Natural killer cell (primary cell): ENCODE results near the gene ULK1. TPM values are rescaled to one million over a fixed set of nuclear protein-coding genes. Genes with fewer than 3 reads are reported as not detected.
"Not testable (repeated sequence)": the region's sequence is repeated elsewhere in the genome, so short reads cannot be mapped to it uniquely, and the experiment has no call there.

Source experiments
- ATAC-seq, 3 donors: fragments of 150-1000 bp in 2 of 3; fragments of 200-7000 bp in 1 of 3; cut with Tn5 transposase; 1 replicate in 1 of 3; 2 replicates in 2 of 3; pipeline ENCODE4 v1.10.0; 2021; ENCODE audit warnings: mild to moderate bottlenecking in 2 of 3, moderate library complexity in 2 of 3
- DNase-seq, 2 donors: peaks; one replicate each; pipeline versions ENCODE4 v3.0.0 to v3.0.0-alpha.2; 2013 to 2021; ENCODE audit warnings: mixed read lengths in 1 of 2
- H3K27ac ChIP-seq: one replicate; pipeline ENCODE4 v1.5.1; 2013; ENCODE audit warnings: mild to moderate bottlenecking, low read length
- H3K27me3 ChIP-seq: one replicate; pipeline ENCODE4 v1.6.1; 2013; ENCODE audit warnings: low read length; ENCODE audit not compliant: control insufficient read depth, insufficient read depth
- H3K36me3 ChIP-seq: one replicate; pipeline ENCODE4 v1.6.1; 2013; ENCODE audit warnings: low read length; ENCODE audit not compliant: control insufficient read depth, insufficient read depth
- H3K4me1 ChIP-seq: one replicate; pipeline ENCODE4 v1.6.1; 2013; ENCODE audit warnings: low read length; ENCODE audit not compliant: control insufficient read depth, insufficient read depth
- H3K4me3 ChIP-seq: one replicate; pipeline ENCODE4 v1.5.1; 2013; ENCODE audit warnings: low read length
- H3K9me3 ChIP-seq: one replicate; pipeline ENCODE4 v1.6.1; 2013; ENCODE audit warnings: low read length; ENCODE audit not compliant: control insufficient read depth, insufficient read depth
- H3K27ac Mint-ChIP-seq, 2 donors: one replicate each; pipeline ENCODE4 v1.8.0; 2022; ENCODE audit warnings: mild to moderate bottlenecking in 2 of 2, mixed read lengths in 2 of 2, moderate library complexity in 1 of 2
- H3K27me3 Mint-ChIP-seq, 2 donors: one replicate each; pipeline ENCODE4 v1.8.0; 2022; ENCODE audit warnings: low read depth in 2 of 2, mixed read lengths in 2 of 2
- H3K36me3 Mint-ChIP-seq: one replicate; pipeline ENCODE4 v1.8.0; 2022; ENCODE audit warnings: mixed read lengths
- H3K4me1 Mint-ChIP-seq, 2 donors: one replicate each; pipeline ENCODE4 v1.8.0; 2022; ENCODE audit warnings: mixed read lengths in 2 of 2
- H3K4me3 Mint-ChIP-seq: one replicate; pipeline ENCODE4 v1.8.0; 2022; ENCODE audit warnings: mild to moderate bottlenecking, moderate library complexity, mixed read lengths
- H3K9me3 Mint-ChIP-seq, 2 donors: one replicate each; pipeline ENCODE4 v1.8.0; 2022; ENCODE audit warnings: mixed read lengths in 2 of 2
- CTCF ChIP-seq: fragments of 200-600 bp; IDR thresholded peaks from one replicate; pipeline ENCODE4 v1.8.0; 2022; ENCODE audit warnings: antibody characterized with exemption
- WGBS: methylation state at CpG from one replicate; pipeline ENCODE4 v1.1.7; 2013; ENCODE audit warnings: missing lambda C conversion rate; ENCODE audit not compliant: insufficient coverage; 5-methylcytosine and 5-hydroxymethylcytosine counted together
- intact Hi-C: fragments of 100-400 bp; cut with micrococcal nuclease; formaldehyde crosslinking; loops from one replicate; pipeline ENCODE4 v1.14.2; 2022
- total RNA-seq, 4 donors: library from RNA; stranded (reverse); fragments of 120-200 nt in 1 of 4; gene quantifications; one replicate each; pipeline versions ENCODE4 v1.2.3 to v1.2.4, GENCODE V29; 2013 to 2022

Gene ULK1
- total RNA-seq, 3 donors from 2014 or later (not counting 1 experiment from before 2014, with no cell fraction given) = 99.1 to 142 (median 123) TPM

DNA sequence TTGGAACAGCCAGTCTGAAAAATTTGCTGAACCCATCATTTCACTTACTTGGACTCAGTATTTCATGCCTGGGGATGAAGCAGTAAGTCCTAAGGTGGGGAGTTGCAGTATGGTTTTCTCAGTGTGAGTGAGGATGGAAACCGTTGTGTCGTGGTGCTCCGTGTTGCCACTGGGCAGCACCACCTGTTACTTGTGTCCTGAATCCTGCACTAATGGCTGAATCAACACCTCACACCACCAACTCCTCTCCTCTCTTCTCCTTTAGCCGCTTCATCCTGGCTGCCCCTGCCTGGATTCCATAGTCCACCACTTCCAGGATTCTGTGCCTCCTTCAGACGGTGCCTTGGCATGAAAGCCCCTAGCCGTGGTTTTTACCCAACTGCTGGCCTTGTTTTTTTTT, 52.3 kb downstream of the ULK1 start:
- H3K4me1 ChIP-seq = peaks cover 35% of the 10 kb centered on the region
- peaks cover 13% of the 10 kb centered on the region for H3K36me3 ChIP-seq
- H3K27me3 ChIP-seq = no peaks in the 10 kb centered on the region
- no peak overlapping the region for H3K4me3 ChIP-seq
- no peak overlapping the region for H3K27ac ChIP-seq
- TF ChIP-seq CTCF = no peak
- no peaks in the 10 kb centered on the region for H3K27me3 Mint-ChIP-seq
- ATAC-seq (no peak), DNase-seq (peak in 1 of 2 donors; percentile 6)
- no peaks in the 10 kb centered on the region for H3K9me3 ChIP-seq
- 81% methylated on average over 6 of the region's 6 CpGs for whole genome bisulfite sequencing
- intact Hi-C loops = no loop called here
- no peak overlapping the region for H3K4me3 Mint-ChIP-seq
- no peaks in the 10 kb centered on the region for H3K36me3 Mint-ChIP-seq
- no peak overlapping the region for H3K27ac Mint-ChIP-seq
- H3K4me1 Mint-ChIP-seq = peaks cover 16 to 25% of the 10 kb centered on the region in 2 donors
- no peaks in the 10 kb centered on the region for H3K9me3 Mint-ChIP-seq

GRCh38 chr12:131947482-131948027, 53.1 kb downstream of the ULK1 start:
- TF ChIP-seq CTCF = no peak
- H3K36me3 ChIP-seq = peaks cover 7% of the 10 kb centered on the region
- peak overlapping the region; percentile 41 for H3K4me3 Mint-ChIP-seq
- DNase-seq = peak in 1 of 2 donors; percentile 11
- H3K27ac Mint-ChIP-seq = peak overlapping the region; percentile 59 to 89
- peaks cover 40% of the 10 kb centered on the region for H3K4me1 ChIP-seq
- intact Hi-C loops = no loop called here
- no peaks in the 10 kb centered on the region for H3K27me3 ChIP-seq
- no peak for ATAC-seq
- no peaks in the 10 kb centered on the region for H3K9me3 Mint-ChIP-seq
- no peaks in the 10 kb centered on the region for H3K9me3 ChIP-seq
- H3K27me3 Mint-ChIP-seq = no peaks in the 10 kb centered on the region
- H3K36me3 Mint-ChIP-seq = no peaks in the 10 kb centered on the region
- 61% methylated on average over 8 of the region's 8 CpGs for WGBS
- no peak overlapping the region for H3K4me3 ChIP-seq
- H3K27ac ChIP-seq = peak overlapping the region; percentile 5
- peaks cover 17 to 25% of the 10 kb centered on the region in 2 donors for H3K4me1 Mint-ChIP-seq

DNA sequence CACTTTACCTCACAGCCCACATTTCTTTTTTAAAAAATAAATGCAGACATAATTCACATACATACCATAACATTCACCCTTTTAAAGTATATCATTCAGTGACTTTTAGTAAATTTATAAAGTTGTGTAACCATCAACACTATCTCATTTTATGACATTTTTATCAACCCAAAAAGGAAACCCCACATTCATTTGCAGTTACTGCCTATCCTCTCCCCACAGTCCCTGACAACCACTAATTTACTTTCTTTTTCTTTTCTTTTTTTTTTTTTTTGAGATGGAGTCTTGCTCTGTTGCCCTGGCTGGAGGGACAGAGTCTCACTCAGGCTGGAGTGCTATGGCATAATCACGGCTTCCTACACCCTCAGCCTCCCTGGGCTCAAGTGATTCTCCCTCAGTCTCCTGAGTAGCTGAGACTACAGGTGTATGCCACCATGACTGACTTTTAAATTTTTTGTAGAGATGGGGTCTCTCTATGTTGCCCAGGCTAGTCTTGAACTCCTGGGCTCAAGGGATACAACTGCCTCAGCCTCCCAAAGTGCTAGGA, 53.8 kb downstream of the ULK1 start:
- Mint-ChIP-seq H3K27ac (peak overlapping the region; percentile 59 to 89), H3K9me3 (no peaks in the 10 kb centered on the region), H3K4me1 (peaks cover 24 to 32% of the 10 kb centered on the region in 2 donors), H3K27me3 (no peaks in the 10 kb centered on the region), H3K36me3 (no peaks in the 10 kb centered on the region), H3K4me3 (peak overlapping the region; percentile 67)
- intact Hi-C loops = no loop called here
- H3K9me3 ChIP-seq = no peaks in the 10 kb centered on the region
- ATAC-seq (no peak), DNase-seq (peak in 1 of 2 donors; percentile 34)
- peaks cover 40% of the 10 kb centered on the region for H3K4me1 ChIP-seq
- WGBS = 50% methylated on average over 1 of the region's 1 CpG
- no peaks in the 10 kb centered on the region for H3K27me3 ChIP-seq
- no peak for TF ChIP-seq CTCF
- H3K36me3 ChIP-seq = peaks cover 1% of the 10 kb centered on the region
- H3K4me3 ChIP-seq = no peak overlapping the region
- H3K27ac ChIP-seq = peak overlapping the region; percentile 30

DNA sequence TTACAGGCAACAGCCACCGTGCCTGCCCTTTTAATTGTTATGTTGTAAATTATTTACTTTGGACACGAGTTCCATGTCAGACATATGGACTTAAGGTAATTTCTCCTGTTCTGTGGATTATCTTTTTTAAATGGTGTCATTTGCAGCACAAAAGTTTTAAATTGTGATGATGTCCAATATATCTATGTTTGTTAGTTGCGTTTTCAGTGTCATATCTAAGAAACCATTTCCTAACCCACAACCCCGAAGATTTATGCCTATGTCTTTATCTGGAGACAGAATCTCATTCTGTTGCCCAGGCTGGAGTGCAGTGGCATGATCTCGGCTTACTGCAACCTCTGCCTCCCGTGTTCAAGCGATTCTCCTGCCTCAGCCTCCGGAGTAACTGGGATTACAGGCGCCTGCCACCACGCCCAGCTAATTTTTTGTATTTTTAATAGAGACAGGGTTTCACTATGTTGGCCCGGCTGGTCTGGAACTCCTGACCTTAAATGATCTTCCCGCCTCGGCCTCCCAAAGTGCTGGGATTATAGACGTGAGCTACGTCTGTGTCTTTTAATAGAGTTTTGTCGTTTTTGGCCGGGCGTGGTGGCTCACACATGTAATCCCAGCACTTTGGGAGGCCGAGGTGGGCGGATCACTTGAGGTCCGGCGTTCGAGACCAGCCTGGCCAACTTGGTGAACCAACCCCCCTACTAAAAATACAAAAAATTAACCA, 54.5 kb downstream of the ULK1 start:
- H3K27me3 ChIP-seq, H3K36me3 Mint-ChIP-seq, H3K9me3 Mint-ChIP-seq, H3K36me3 ChIP-seq, H3K27me3 Mint-ChIP-seq, H3K9me3 ChIP-seq, ATAC-seq: not testable (repeated sequence)
- peak in 1 of 2 donors; percentile 41 for DNase-seq
- intact Hi-C loops = loop anchor here (1.0 kb wide), 2 partner anchors 20 to 53 kb away; partner anchors contain the start of gene PUS1
- WGBS = 40% methylated on average over 23 of the region's 23 CpGs
- H3K4me1 Mint-ChIP-seq = peaks cover 26 to 34% of the 10 kb centered on the region in 2 donors
- Histone ChIP-seq H3K4me1 (peaks cover 40% of the 10 kb centered on the region), H3K4me3 (peak overlapping the region; percentile 60), H3K27ac (peak overlapping the region; percentile 74)
- H3K27ac Mint-ChIP-seq = peak overlapping the region; percentile 59 to 89
- H3K4me3 Mint-ChIP-seq = peak overlapping the region; percentile 83
